Activated T-cell treated with anti-CD3 and anti-CD28 coated beads, Interleukin-2, amount 50 U/mL, for 72 hours (primary cell): ENCODE measurements around the gene TGM4. TPM values are rescaled to one million over a fixed set of nuclear protein-coding genes. Genes with fewer than 3 reads are reported as not detected.

Source experiments
- ATAC-seq, 2 donors: fragments of 150-1000 bp; cut with Tn5 transposase; replicated peaks in 1 of 2; 2 replicates each; pipeline ENCODE4 v1.10.0; 2021; ENCODE audit warnings: moderate library complexity in 2 of 2, mild to moderate bottlenecking in 1 of 2
- DNase-seq, 2 donors: peaks; one replicate each; pipeline ENCODE4 v3.0.0; 2021 to 2022; ENCODE audit warnings: mixed read lengths in 1 of 2
- H3K27ac Mint-ChIP-seq: one replicate; pipeline ENCODE4 v1.8.0; 2022; ENCODE audit warnings: mild to moderate bottlenecking, moderate library complexity, mixed read lengths
- H3K27me3 Mint-ChIP-seq: one replicate; pipeline ENCODE4 v1.8.0; 2022; ENCODE audit warnings: low read depth, mixed read lengths
- H3K36me3 Mint-ChIP-seq, 2 donors: one replicate each; pipeline ENCODE4 v1.8.0; 2022; ENCODE audit warnings: mixed read lengths in 2 of 2, mild to moderate bottlenecking in 1 of 2; ENCODE audit not compliant: insufficient read depth in 2 of 2
- H3K4me1 Mint-ChIP-seq: one replicate; pipeline ENCODE4 v1.8.0; 2022; ENCODE audit warnings: low read depth, mixed read lengths
- H3K4me3 Mint-ChIP-seq, 2 donors: one replicate each; pipeline ENCODE4 v1.8.0; 2022; ENCODE audit warnings: mild to moderate bottlenecking in 2 of 2, mixed read lengths in 2 of 2, moderate library complexity in 2 of 2
- H3K9me3 Mint-ChIP-seq, 2 donors: one replicate each; pipeline ENCODE4 v1.8.0; 2022; ENCODE audit warnings: mixed read lengths in 2 of 2
- total RNA-seq, 2 donors: library from RNA; stranded (reverse); gene quantifications; one replicate each; pipeline ENCODE4 v1.2.3, GENCODE V29; 2022

TGM4 gene
- total RNA-seq, 2 donors from 2014 or later, result not detected

- Mint-ChIP-seq H3K36me3 (peaks cover 0 to 2% of the 10 kb centered on the region in 2 donors), H3K27ac (peak within 1 kb of the TSS; percentile 88), H3K9me3 (no peaks in the 10 kb centered on the region), H3K4me1 (peaks cover 40% of the 10 kb centered on the region), H3K27me3 (no peaks in the 10 kb centered on the region), H3K4me3 (peak within 1 kb of the TSS; percentile 85 to 91)
- DNase-seq (peak; percentile 91), ATAC-seq (peak; percentile 97)
These were observed 12.8 kb upstream of the TGM4 start, which contains the start of gene TMEM42 for GRCh38 chr3:44861412-44862225. TMEM42 (plus strand) TSS chr3:44861912; CDS start chr3:44861925, 13 bp downstream.

GRCh38 chr3:44862226-44862637 lies 12.2 kb upstream of the TGM4 start:
- no peaks in the 10 kb centered on the region for H3K27me3 Mint-ChIP-seq
- H3K9me3 Mint-ChIP-seq, result no peaks in the 10 kb centered on the region
- H3K36me3 Mint-ChIP-seq, result peaks cover 0 to 6% of the 10 kb centered on the region in 2 donors
- DNase-seq (no peak), ATAC-seq (no peak)
- H3K4me1 Mint-ChIP-seq, result peaks cover 44% of the 10 kb centered on the region
- peak overlapping the region; percentile 82 to 88 for H3K4me3 Mint-ChIP-seq
- peak overlapping the region; percentile 87 for H3K27ac Mint-ChIP-seq

GRCh38 chr3:44865272-44866035 lies 9.0 kb upstream of the TGM4 start:
- Mint-ChIP-seq H3K4me1 (peaks cover 44% of the 10 kb centered on the region), H3K9me3 (peaks cover 1 to 2% of the 10 kb centered on the region in 2 donors), H3K36me3 (peaks cover 0 to 8% of the 10 kb centered on the region in 2 donors), H3K27me3 (no peaks in the 10 kb centered on the region), H3K27ac (peak overlapping the region; percentile 51), H3K4me3 (peak overlapping the region in 1 of 2 donors; percentile 27)
- ATAC-seq, result no peak
- no peak for DNase-seq

- Mint-ChIP-seq H3K4me1 (peaks cover 41% of the 10 kb centered on the region), H3K36me3 (peaks cover 0 to 8% of the 10 kb centered on the region in 2 donors), H3K27ac (peak overlapping the region; percentile 52), H3K4me3 (no peak overlapping the region), H3K9me3 (peaks cover 1 to 2% of the 10 kb centered on the region in 2 donors), H3K27me3 (no peaks in the 10 kb centered on the region)
- DNase-seq (no peak), ATAC-seq (no peak)
These were observed 6.8 kb upstream of the TGM4 start for GRCh38 chr3:44867421-44868111.

- Mint-ChIP-seq H3K36me3 (peaks cover 0 to 8% of the 10 kb centered on the region in 2 donors), H3K27me3 (no peaks in the 10 kb centered on the region), H3K4me3 (no peak overlapping the region), H3K27ac (no peak overlapping the region), H3K9me3 (peaks cover 1 to 2% of the 10 kb centered on the region in 2 donors), H3K4me1 (peaks cover 15% of the 10 kb centered on the region)
- no peak for DNase-seq
- no peak for ATAC-seq
These were observed 3.9 kb upstream of the TGM4 start for GRCh38 chr3:44870375-44871061.

GRCh38 chr3:44875596-44875995 lies 1.2 kb downstream of the TGM4 start:
- DNase-seq (no peak), ATAC-seq (no peak)
- Mint-ChIP-seq H3K27me3 (no peaks in the 10 kb centered on the region), H3K27ac (no peak overlapping the region), H3K4me3 (no peak overlapping the region), H3K9me3 (no peaks in the 10 kb centered on the region), H3K4me1 (no peaks in the 10 kb centered on the region), H3K36me3 (no peaks in the 10 kb centered on the region)

GRCh38 chr3:44877333-44877732 lies 2.9 kb downstream of the TGM4 start:
- H3K27me3 Mint-ChIP-seq, result no peaks in the 10 kb centered on the region
- DNase-seq (no peak), ATAC-seq (no peak)
- H3K4me1 Mint-ChIP-seq, result no peaks in the 10 kb centered on the region
- no peaks in the 10 kb centered on the region for H3K36me3 Mint-ChIP-seq
- H3K27ac Mint-ChIP-seq, result no peak overlapping the region
- no peak overlapping the region for H3K4me3 Mint-ChIP-seq
- no peaks in the 10 kb centered on the region for H3K9me3 Mint-ChIP-seq

GRCh38 chr3:44880284-44880683 lies 5.9 kb downstream of the TGM4 start:
- H3K4me1 Mint-ChIP-seq, result no peaks in the 10 kb centered on the region

GRCh38 chr3:44883213-44883955 lies 9.0 kb downstream of the TGM4 start:
- Mint-ChIP-seq H3K4me3 (no peak overlapping the region), H3K27ac (no peak overlapping the region), H3K9me3 (no peaks in the 10 kb centered on the region), H3K27me3 (peaks cover 12% of the 10 kb centered on the region), H3K36me3 (no peaks in the 10 kb centered on the region), H3K4me1 (no peaks in the 10 kb centered on the region)
- ATAC-seq (no peak), DNase-seq (no peak)

More at GRCh38 chr3:44880284-44880683, 5.9 kb downstream of the TGM4 start:
- DNase-seq (no peak), ATAC-seq (no peak)
- Mint-ChIP-seq H3K4me3 (no peak overlapping the region), H3K9me3 (no peaks in the 10 kb centered on the region), H3K27me3 (no peaks in the 10 kb centered on the region), H3K27ac (no peak overlapping the region), H3K36me3 (no peaks in the 10 kb centered on the region)

GRCh38 chr3:44883999-44884431 lies 9.6 kb downstream of the TGM4 start:
- Mint-ChIP-seq H3K4me1 (no peaks in the 10 kb centered on the region), H3K36me3 (no peaks in the 10 kb centered on the region), H3K4me3 (no peak overlapping the region), H3K27me3 (peaks cover 12% of the 10 kb centered on the region), H3K9me3 (no peaks in the 10 kb centered on the region), H3K27ac (no peak overlapping the region)
- ATAC-seq (no peak), DNase-seq (no peak)

- no peaks in the 10 kb centered on the region for H3K36me3 Mint-ChIP-seq
- H3K27ac Mint-ChIP-seq, result no peak overlapping the region
- DNase-seq, result no peak
- H3K27me3 Mint-ChIP-seq, result peaks cover 12% of the 10 kb centered on the region
- H3K4me3 Mint-ChIP-seq, result no peak overlapping the region
- ATAC-seq, result no peak
- H3K9me3 Mint-ChIP-seq, result no peaks in the 10 kb centered on the region
- H3K4me1 Mint-ChIP-seq, result no peaks in the 10 kb centered on the region
These were observed 11.2 kb downstream of the TGM4 start for GRCh38 chr3:44885618-44886017.

- no peak for DNase-seq
- no peaks in the 10 kb centered on the region for H3K4me1 Mint-ChIP-seq
- no peak overlapping the region for H3K4me3 Mint-ChIP-seq
- peaks cover 12% of the 10 kb centered on the region for H3K27me3 Mint-ChIP-seq
- H3K36me3 Mint-ChIP-seq, result no peaks in the 10 kb centered on the region
- no peak overlapping the region for H3K27ac Mint-ChIP-seq
- no peaks in the 10 kb centered on the region for H3K9me3 Mint-ChIP-seq
- ATAC-seq, result no peak
These were observed 12.2 kb downstream of the TGM4 start for GRCh38 chr3:44886561-44886960.
